PC-3 (cell line): ENCODE data around the gene IRGQ.

Experiments used
- CTCF ChIP-seq: fragments of 300-600 bp; sonication (generic); conservative IDR thresholded peaks from 2 replicates; pipeline ENCODE4 v1.5.1; 2017; ENCODE audit warnings: antibody characterized with exemption, low read depth, mild to moderate bottlenecking, low read length
- EZH2 ChIP-seq: fragments of 300-600 bp; sonication (generic); IDR thresholded peaks from one replicate; pipeline ENCODE4 v1.6.1; 2017; ENCODE audit warnings: antibody characterized with exemption, mild to moderate bottlenecking, low read length; ENCODE audit not compliant: unreplicated experiment

- TF ChIP-seq CTCF (no peak), EZH2 (no peak)
Measured at GRCh38 chr19:43563816-43564457, 32.0 kb downstream of the IRGQ start.
